Vagina (tissue), 2 donors: ENCODE measurements around the gene TOP2B. TPM values are rescaled to one million over a fixed set of nuclear protein-coding genes. Genes with fewer than 3 reads are reported as not detected.

Source experiments
- DNase-seq, 2 donors: peaks; one replicate each; pipeline ENCODE4 v3.0.0-alpha.2; 2017; ENCODE audit errors: extremely low spot score in 2 of 2
- H3K27ac ChIP-seq: fragments of 200-600 bp; sonication (generic); one replicate; pipeline ENCODE4 v1.5.1; 2019
- H3K27me3 ChIP-seq: fragments of 200-600 bp; sonication (generic); one replicate; pipeline ENCODE4 v1.5.1; 2019
- H3K36me3 ChIP-seq, 2 donors: fragments of 200-600 bp; sonication (generic); one replicate each; pipeline ENCODE4 v1.5.1; 2017 to 2019
- H3K4me1 ChIP-seq: fragments of 200-600 bp; sonication (generic); one replicate; pipeline ENCODE4 v1.5.1; 2019
- H3K4me3 ChIP-seq, 2 donors: fragments of 200-600 bp; sonication (generic); 1 replicate in 1 of 2; 2 replicates in 1 of 2; pipeline ENCODE4 v1.5.1; 2016 to 2019
- H3K9me3 ChIP-seq: fragments of 200-600 bp; sonication (generic); one replicate; pipeline ENCODE4 v1.5.1; 2019
- POLR2A ChIP-seq, 2 donors: fragments of 450-650 bp; IDR thresholded peaks; one replicate each; pipeline ENCODE4 v1.6.1; 2017; ENCODE audit warnings: antibody characterized with exemption in 2 of 2, mild to moderate bottlenecking in 2 of 2, moderate library complexity in 2 of 2
- POLR2AphosphoS5 ChIP-seq, 2 donors: sonication (generic); formaldehyde crosslinking; IDR thresholded peaks; one replicate each; pipeline ENCODE4 v1.9.0; 2017; ENCODE audit warnings: antibody characterized with exemption in 2 of 2, mild to moderate bottlenecking in 2 of 2, low read depth in 1 of 2; ENCODE audit not compliant: insufficient read depth in 1 of 2
- intact Hi-C: fragments of 100-400 bp; cut with DNase I; formaldehyde crosslinking; loops from one replicate; pipeline ENCODE4 v1.15.1; 2023
- total RNA-seq: library from RNA; depleted of rRNA; stranded (reverse); fragments of >200 nt; gene quantifications from one replicate; pipeline ENCODE4 v1.2.3, GENCODE V29; 2016
- TF ChIP-seq, protein P1 (sequence below), 3 experiments: fragments of 450-650 bp in 2 of 3; fragments of 200-600 bp in 1 of 3; sonication (generic) in 1 of 3; IDR thresholded peaks; one replicate each; pipeline ENCODE4 v1.5.1; 2017 to 2019; ENCODE audit warnings: antibody characterized with exemption in 3 of 3, mild to moderate bottlenecking in 2 of 3, moderate library complexity in 2 of 3

TOP2B gene
- total RNA-seq, 1 donor from 2014 or later, result 88.1 TPM

DNA sequence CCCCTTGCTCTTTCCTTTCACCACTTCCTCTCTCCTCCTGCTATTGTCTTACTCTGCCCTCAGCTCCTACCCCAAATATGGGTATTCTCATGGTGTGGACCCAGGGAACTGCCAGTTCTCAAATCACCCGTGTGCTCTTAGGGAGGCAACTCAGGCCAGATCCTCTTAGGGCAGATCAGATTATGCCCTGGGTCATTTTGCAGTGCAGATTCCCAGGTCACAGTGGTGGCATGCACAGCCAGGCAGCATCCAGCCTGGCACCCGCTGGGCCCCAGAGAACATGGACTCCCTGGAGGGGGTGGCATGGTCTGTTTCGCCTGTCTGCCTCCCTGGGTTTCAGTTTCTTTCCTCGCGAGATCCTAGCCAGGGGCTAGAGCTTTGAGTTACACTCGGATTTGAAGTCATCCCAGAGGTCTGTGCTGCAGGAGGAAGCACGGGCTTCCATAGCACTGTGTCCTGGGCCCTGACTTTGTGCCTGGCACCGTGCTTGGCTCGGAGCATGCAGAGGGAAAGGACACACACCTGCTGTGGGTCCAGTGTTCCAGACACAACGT lies 96.1 kb downstream of the TOP2B start:
- H3K4me3 ChIP-seq, result no peak overlapping the region
- no peaks in the 10 kb centered on the region for H3K9me3 ChIP-seq
- H3K36me3 ChIP-seq, result peaks cover 0 to 4% of the 10 kb centered on the region in 2 donors
- peaks cover 8% of the 10 kb centered on the region for H3K4me1 ChIP-seq
- TF ChIP-seq, protein P1, sequence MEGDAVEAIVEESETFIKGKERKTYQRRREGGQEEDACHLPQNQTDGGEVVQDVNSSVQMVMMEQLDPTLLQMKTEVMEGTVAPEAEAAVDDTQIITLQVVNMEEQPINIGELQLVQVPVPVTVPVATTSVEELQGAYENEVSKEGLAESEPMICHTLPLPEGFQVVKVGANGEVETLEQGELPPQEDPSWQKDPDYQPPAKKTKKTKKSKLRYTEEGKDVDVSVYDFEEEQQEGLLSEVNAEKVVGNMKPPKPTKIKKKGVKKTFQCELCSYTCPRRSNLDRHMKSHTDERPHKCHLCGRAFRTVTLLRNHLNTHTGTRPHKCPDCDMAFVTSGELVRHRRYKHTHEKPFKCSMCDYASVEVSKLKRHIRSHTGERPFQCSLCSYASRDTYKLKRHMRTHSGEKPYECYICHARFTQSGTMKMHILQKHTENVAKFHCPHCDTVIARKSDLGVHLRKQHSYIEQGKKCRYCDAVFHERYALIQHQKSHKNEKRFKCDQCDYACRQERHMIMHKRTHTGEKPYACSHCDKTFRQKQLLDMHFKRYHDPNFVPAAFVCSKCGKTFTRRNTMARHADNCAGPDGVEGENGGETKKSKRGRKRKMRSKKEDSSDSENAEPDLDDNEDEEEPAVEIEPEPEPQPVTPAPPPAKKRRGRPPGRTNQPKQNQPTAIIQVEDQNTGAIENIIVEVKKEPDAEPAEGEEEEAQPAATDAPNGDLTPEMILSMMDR (IDR thresholded peaks at IDR 0.05), result no peak
- TF ChIP-seq POLR2A (IDR thresholded peaks at IDR 0.05) (no peak), POLR2AphosphoS5 (IDR thresholded peaks at IDR 0.05; ENCODE audit: insufficient read depth in 1 of 2, low read depth in 1 of 2) (no peak)
- no peak overlapping the region for H3K27ac ChIP-seq
- intact Hi-C loops, result no loop called here
- DNase-seq, result no peak
- H3K27me3 ChIP-seq, result no peaks in the 10 kb centered on the region

DNA sequence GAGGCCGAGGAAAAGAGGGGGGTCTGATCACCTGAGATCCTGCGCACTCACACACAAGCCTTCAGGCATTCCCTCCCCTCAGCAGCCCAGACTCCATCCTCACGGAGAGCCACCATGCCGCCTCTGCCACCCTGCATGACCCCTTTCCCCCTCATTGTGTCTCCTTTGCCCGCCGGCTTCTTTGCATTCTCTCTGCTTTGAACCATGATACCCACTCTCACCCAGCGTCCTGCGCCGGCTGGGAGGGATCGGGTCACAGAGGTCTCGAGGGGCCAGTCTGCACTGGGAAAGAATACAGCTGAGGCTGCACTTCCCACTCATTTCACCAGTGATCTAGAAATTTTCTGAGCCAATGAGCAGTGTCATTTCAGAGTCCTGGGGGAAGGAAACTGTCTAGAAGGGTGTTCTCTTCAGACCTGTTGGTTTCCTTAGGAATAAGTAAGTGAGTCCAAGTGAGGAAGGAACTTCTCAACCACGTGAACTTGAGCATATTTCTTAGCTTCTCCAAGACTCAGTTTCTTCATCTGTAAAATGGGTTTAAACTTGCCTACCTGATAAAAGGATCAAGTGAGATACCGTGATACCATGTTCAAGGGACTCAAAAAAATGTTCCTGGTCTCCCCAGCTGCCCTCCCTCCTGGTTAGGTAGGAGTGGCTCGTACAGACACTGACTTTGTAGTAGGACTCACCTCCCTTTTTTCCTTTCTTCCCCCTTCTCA lies 96.7 kb downstream of the TOP2B start:
- intact Hi-C loops, result no loop called here
- H3K27ac ChIP-seq, result no peak overlapping the region
- TF ChIP-seq, protein P1 (IDR thresholded peaks at IDR 0.05), result no peak
- TF ChIP-seq POLR2AphosphoS5 (IDR thresholded peaks at IDR 0.05; ENCODE audit: insufficient read depth in 1 of 2, low read depth in 1 of 2) (no peak), POLR2A (IDR thresholded peaks at IDR 0.05) (no peak)
- no peak overlapping the region for H3K4me3 ChIP-seq
- H3K9me3 ChIP-seq, result no peaks in the 10 kb centered on the region
- peaks cover 5% of the 10 kb centered on the region for H3K4me1 ChIP-seq
- no peaks in the 10 kb centered on the region for H3K27me3 ChIP-seq
- peaks cover 0 to 4% of the 10 kb centered on the region in 2 donors for H3K36me3 ChIP-seq
- no peak for DNase-seq

DNA sequence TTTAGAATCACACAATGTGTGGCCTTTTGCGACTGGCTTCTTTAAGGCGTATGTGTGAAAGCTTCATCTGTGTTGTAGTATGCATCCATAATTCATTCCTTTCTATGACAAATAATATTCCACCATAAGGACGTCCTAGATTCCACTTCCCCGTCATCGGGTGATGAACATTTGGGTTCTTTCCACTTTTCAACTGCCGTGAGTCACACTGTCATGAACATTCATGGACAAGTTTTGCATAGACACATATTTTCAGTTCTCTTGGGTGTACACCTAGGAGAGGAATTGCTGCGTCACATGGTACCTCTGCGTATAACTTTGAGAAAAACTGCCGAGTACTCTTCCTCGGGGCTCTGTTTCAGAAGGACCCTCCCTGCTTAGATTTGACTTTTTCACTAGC lies 97.3 kb downstream of the TOP2B start:
- H3K27ac ChIP-seq, result no peak overlapping the region
- no peaks in the 10 kb centered on the region for H3K9me3 ChIP-seq
- no peaks in the 10 kb centered on the region for H3K27me3 ChIP-seq
- H3K4me3 ChIP-seq, result no peak overlapping the region
- no peak for DNase-seq
- H3K36me3 ChIP-seq, result peaks cover 0 to 4% of the 10 kb centered on the region in 2 donors
- no peak for TF ChIP-seq POLR2AphosphoS5 (IDR thresholded peaks at IDR 0.05; ENCODE audit: insufficient read depth in 1 of 2, low read depth in 1 of 2)
- no peak for TF ChIP-seq POLR2A (IDR thresholded peaks at IDR 0.05)
- TF ChIP-seq, protein P1 (IDR thresholded peaks at IDR 0.05), result no peak
- intact Hi-C loops, result no loop called here
- no peaks in the 10 kb centered on the region for H3K4me1 ChIP-seq

DNA sequence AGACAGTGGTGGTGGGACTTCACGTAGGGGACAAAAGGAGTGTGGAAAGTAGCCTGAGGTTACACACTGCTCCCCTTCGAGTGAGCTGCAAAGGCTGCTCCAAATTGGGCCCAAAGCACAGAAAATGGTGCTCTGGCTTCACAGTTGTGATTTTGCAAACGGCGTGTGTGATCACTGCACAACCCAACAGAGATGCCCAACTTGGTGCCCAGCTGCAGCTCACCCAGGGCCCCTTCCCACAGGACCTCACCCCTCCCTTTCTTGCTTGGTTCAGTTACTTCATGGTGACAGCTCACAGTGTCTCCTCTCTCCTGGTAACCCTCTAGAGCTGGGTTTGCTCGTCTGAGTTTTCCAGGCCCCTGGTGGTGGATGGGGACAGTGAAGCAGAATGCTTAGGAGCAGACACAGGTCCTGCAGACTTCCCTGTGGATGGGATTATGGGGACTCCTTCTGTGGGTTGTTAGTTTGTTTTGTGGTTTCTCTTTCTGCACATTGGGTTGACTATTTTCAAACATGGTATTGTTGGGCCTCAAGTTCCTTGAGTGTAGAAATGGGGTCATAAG lies 98.3 kb downstream of the TOP2B start:
- Histone ChIP-seq H3K27me3 (no peaks in the 10 kb centered on the region), H3K4me3 (no peak overlapping the region), H3K4me1 (no peaks in the 10 kb centered on the region), H3K9me3 (no peaks in the 10 kb centered on the region), H3K27ac (no peak overlapping the region), H3K36me3 (peaks cover 0 to 4% of the 10 kb centered on the region in 2 donors)
- TF ChIP-seq POLR2A (IDR thresholded peaks at IDR 0.05) (no peak), POLR2AphosphoS5 (IDR thresholded peaks at IDR 0.05; ENCODE audit: insufficient read depth in 1 of 2, low read depth in 1 of 2) (no peak)
- TF ChIP-seq, protein P1 (IDR thresholded peaks at IDR 0.05), result no peak
- intact Hi-C loops, result no loop called here
- DNase-seq, result no peak

DNA sequence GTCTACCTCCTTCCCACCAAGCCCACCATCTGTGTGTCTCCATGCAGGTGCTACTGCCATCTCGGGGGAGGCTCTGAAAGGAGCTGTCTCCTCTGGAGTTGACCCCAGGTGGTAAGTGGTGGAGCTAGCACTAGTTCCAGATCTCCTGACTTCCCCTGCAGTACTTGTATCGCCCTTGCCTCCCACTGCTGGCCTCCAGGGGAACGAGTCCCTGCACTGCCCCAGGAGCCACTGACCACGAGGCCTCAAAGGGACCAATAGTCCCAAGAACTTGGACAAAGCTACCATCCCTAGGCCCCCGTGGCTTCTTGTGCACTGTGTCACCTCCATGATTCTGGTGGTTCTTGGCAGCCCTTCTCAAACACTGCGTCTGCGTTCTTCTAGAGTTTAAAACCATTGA lies 98.9 kb downstream of the TOP2B start:
- intact Hi-C loops, result no loop called here
- DNase-seq, result no peak
- TF ChIP-seq POLR2A (IDR thresholded peaks at IDR 0.05) (no peak), POLR2AphosphoS5 (IDR thresholded peaks at IDR 0.05; ENCODE audit: insufficient read depth in 1 of 2, low read depth in 1 of 2) (no peak)
- TF ChIP-seq, protein P1 (IDR thresholded peaks at IDR 0.05), result no peak
- Histone ChIP-seq H3K4me3 (no peak overlapping the region), H3K9me3 (no peaks in the 10 kb centered on the region), H3K36me3 (peaks cover 0 to 4% of the 10 kb centered on the region in 2 donors), H3K4me1 (no peaks in the 10 kb centered on the region), H3K27ac (no peak overlapping the region), H3K27me3 (no peaks in the 10 kb centered on the region)
